ENCODE measurements around the gene ZMIZ1. TPM values are rescaled to one million over a fixed set of nuclear protein-coding genes. Genes with fewer than 3 reads are reported as not detected.

ZMIZ1 gene
- total and polyA plus RNA-seq, 4 donors = 43.0 to 178 (median 107) TPM

- no peak overlapping the region for H3K4me3 ChIP-seq (ENCODE audit: low read depth, low read length)
- H3K9me3 ChIP-seq (ENCODE audit: control insufficient read depth, insufficient read depth, low read length) = no peaks in the 10 kb centered on the region
- H3K4me1 ChIP-seq (ENCODE audit: control insufficient read depth, insufficient read depth, low read length) = peaks cover 68% of the 10 kb centered on the region
- 13% methylated on average over 3 of the region's 8 CpGs for WGBS (ENCODE audit: insufficient coverage)
- H3K27ac ChIP-seq (ENCODE audit: low read depth, low read length) = peak overlapping the region; percentile 73
- DNase-seq (ENCODE audit: low read depth in 4 of 6, low spot score in 6 of 6) = peak in 2 of 6 donors; percentile 40 to 55
- H3K27me3 ChIP-seq (ENCODE audit: control insufficient read depth, insufficient read depth, low read length) = no peaks in the 10 kb centered on the region
- peaks cover 2% of the 10 kb centered on the region for H3K36me3 ChIP-seq (ENCODE audit: control insufficient read depth, insufficient read depth, low read length)
Observed at GRCh38 chr10:79072041-79072441, 3.3 kb downstream of the ZMIZ1 start.

GRCh38 chr10:79072994-79073645 lies 4.4 kb downstream of the ZMIZ1 start:
- peak overlapping the region; percentile 73 for H3K27ac ChIP-seq (ENCODE audit: low read depth, low read length)
- H3K9me3 ChIP-seq (ENCODE audit: control insufficient read depth, insufficient read depth, low read length) = no peaks in the 10 kb centered on the region
- H3K4me3 ChIP-seq (ENCODE audit: low read depth, low read length) = no peak overlapping the region
- peaks cover 64% of the 10 kb centered on the region for H3K4me1 ChIP-seq (ENCODE audit: control insufficient read depth, insufficient read depth, low read length)
- no peaks in the 10 kb centered on the region for H3K27me3 ChIP-seq (ENCODE audit: control insufficient read depth, insufficient read depth, low read length)
- peaks cover 3% of the 10 kb centered on the region for H3K36me3 ChIP-seq (ENCODE audit: control insufficient read depth, insufficient read depth, low read length)
- DNase-seq (ENCODE audit: low read depth in 4 of 6, low spot score in 6 of 6) = no peak
- 79% methylated on average over 2 of the region's 4 CpGs for WGBS (ENCODE audit: insufficient coverage)

GRCh38 chr10:79073784-79074432 lies 5.1 kb downstream of the ZMIZ1 start:
- 73% methylated on average over 5 of the region's 15 CpGs for WGBS (ENCODE audit: insufficient coverage)
- H3K4me1 ChIP-seq (ENCODE audit: control insufficient read depth, insufficient read depth, low read length) = peaks cover 70% of the 10 kb centered on the region
- H3K27ac ChIP-seq (ENCODE audit: low read depth, low read length) = no peak overlapping the region
- H3K36me3 ChIP-seq (ENCODE audit: control insufficient read depth, insufficient read depth, low read length) = peaks cover 3% of the 10 kb centered on the region
- no peaks in the 10 kb centered on the region for H3K9me3 ChIP-seq (ENCODE audit: control insufficient read depth, insufficient read depth, low read length)
- DNase-seq (ENCODE audit: low read depth in 4 of 6, low spot score in 6 of 6) = peak in 2 of 6 donors; percentile 48 to 62
- H3K4me3 ChIP-seq (ENCODE audit: low read depth, low read length) = no peak overlapping the region
- H3K27me3 ChIP-seq (ENCODE audit: control insufficient read depth, insufficient read depth, low read length) = no peaks in the 10 kb centered on the region

GRCh38 chr10:79074732-79075131 lies 6.0 kb downstream of the ZMIZ1 start:
- H3K4me3 ChIP-seq (ENCODE audit: low read depth, low read length) = no peak overlapping the region
- no peaks in the 10 kb centered on the region for H3K9me3 ChIP-seq (ENCODE audit: control insufficient read depth, insufficient read depth, low read length)
- peaks cover 7% of the 10 kb centered on the region for H3K36me3 ChIP-seq (ENCODE audit: control insufficient read depth, insufficient read depth, low read length)
- H3K4me1 ChIP-seq (ENCODE audit: control insufficient read depth, insufficient read depth, low read length) = peaks cover 78% of the 10 kb centered on the region
- 52% methylated on average over 3 of the region's 4 CpGs for WGBS (ENCODE audit: insufficient coverage)
- no peak for DNase-seq (ENCODE audit: low read depth in 4 of 6, low spot score in 6 of 6)
- no peaks in the 10 kb centered on the region for H3K27me3 ChIP-seq (ENCODE audit: control insufficient read depth, insufficient read depth, low read length)
- H3K27ac ChIP-seq (ENCODE audit: low read depth, low read length) = no peak overlapping the region

GRCh38 chr10:79075418-79075817 lies 6.7 kb downstream of the ZMIZ1 start:
- WGBS (ENCODE audit: insufficient coverage) = 60% methylated on average over 1 of the region's 3 CpGs
- Histone ChIP-seq H3K27ac (ENCODE audit: low read depth, low read length) (no peak overlapping the region), H3K9me3 (ENCODE audit: control insufficient read depth, insufficient read depth, low read length) (no peaks in the 10 kb centered on the region), H3K27me3 (ENCODE audit: control insufficient read depth, insufficient read depth, low read length) (no peaks in the 10 kb centered on the region), H3K4me3 (ENCODE audit: low read depth, low read length) (no peak overlapping the region), H3K36me3 (ENCODE audit: control insufficient read depth, insufficient read depth, low read length) (peaks cover 10% of the 10 kb centered on the region), H3K4me1 (ENCODE audit: control insufficient read depth, insufficient read depth, low read length) (peaks cover 85% of the 10 kb centered on the region)
- no peak for DNase-seq (ENCODE audit: low read depth in 4 of 6, low spot score in 6 of 6)

GRCh38 chr10:79077488-79078173 lies 8.9 kb downstream of the ZMIZ1 start:
- H3K36me3 ChIP-seq (ENCODE audit: control insufficient read depth, insufficient read depth, low read length) = peaks cover 22% of the 10 kb centered on the region
- peaks cover 88% of the 10 kb centered on the region for H3K4me1 ChIP-seq (ENCODE audit: control insufficient read depth, insufficient read depth, low read length)
- no peaks in the 10 kb centered on the region for H3K27me3 ChIP-seq (ENCODE audit: control insufficient read depth, insufficient read depth, low read length)
- DNase-seq (ENCODE audit: low read depth in 4 of 6, low spot score in 6 of 6) = no peak
- no peak overlapping the region for H3K27ac ChIP-seq (ENCODE audit: low read depth, low read length)
- 67% methylated on average over 3 of the region's 10 CpGs for WGBS (ENCODE audit: insufficient coverage)
- H3K9me3 ChIP-seq (ENCODE audit: control insufficient read depth, insufficient read depth, low read length) = no peaks in the 10 kb centered on the region
- H3K4me3 ChIP-seq (ENCODE audit: low read depth, low read length) = no peak overlapping the region

- Histone ChIP-seq H3K9me3 (ENCODE audit: control insufficient read depth, insufficient read depth, low read length) (no peaks in the 10 kb centered on the region), H3K27me3 (ENCODE audit: control insufficient read depth, insufficient read depth, low read length) (no peaks in the 10 kb centered on the region), H3K4me1 (ENCODE audit: control insufficient read depth, insufficient read depth, low read length) (peaks cover 86% of the 10 kb centered on the region), H3K27ac (ENCODE audit: low read depth, low read length) (no peak overlapping the region), H3K36me3 (ENCODE audit: control insufficient read depth, insufficient read depth, low read length) (peaks cover 23% of the 10 kb centered on the region), H3K4me3 (ENCODE audit: low read depth, low read length) (no peak overlapping the region)
- 100% methylated on average over 2 of the region's 8 CpGs for WGBS (ENCODE audit: insufficient coverage)
- no peak for DNase-seq (ENCODE audit: low read depth in 4 of 6, low spot score in 6 of 6)
Observed at GRCh38 chr10:79078367-79079053, 9.7 kb downstream of the ZMIZ1 start.

GRCh38 chr10:79079054-79079397 lies 10.3 kb downstream of the ZMIZ1 start:
- DNase-seq (ENCODE audit: low read depth in 4 of 6, low spot score in 6 of 6) = no peak
- Histone ChIP-seq H3K9me3 (ENCODE audit: control insufficient read depth, insufficient read depth, low read length) (no peaks in the 10 kb centered on the region), H3K36me3 (ENCODE audit: control insufficient read depth, insufficient read depth, low read length) (peaks cover 23% of the 10 kb centered on the region), H3K4me1 (ENCODE audit: control insufficient read depth, insufficient read depth, low read length) (peaks cover 86% of the 10 kb centered on the region), H3K4me3 (ENCODE audit: low read depth, low read length) (no peak overlapping the region), H3K27ac (ENCODE audit: low read depth, low read length) (no peak overlapping the region), H3K27me3 (ENCODE audit: control insufficient read depth, insufficient read depth, low read length) (no peaks in the 10 kb centered on the region)
- 38% methylated on average over 1 of the region's 1 CpG for WGBS (ENCODE audit: insufficient coverage)

- no peak for DNase-seq (ENCODE audit: low read depth in 4 of 6, low spot score in 6 of 6)
- Histone ChIP-seq H3K36me3 (ENCODE audit: control insufficient read depth, insufficient read depth, low read length) (peaks cover 24% of the 10 kb centered on the region), H3K4me3 (ENCODE audit: low read depth, low read length) (no peak overlapping the region), H3K4me1 (ENCODE audit: control insufficient read depth, insufficient read depth, low read length) (peaks cover 86% of the 10 kb centered on the region), H3K27ac (ENCODE audit: low read depth, low read length) (no peak overlapping the region), H3K9me3 (ENCODE audit: control insufficient read depth, insufficient read depth, low read length) (no peaks in the 10 kb centered on the region), H3K27me3 (ENCODE audit: control insufficient read depth, insufficient read depth, low read length) (no peaks in the 10 kb centered on the region)
- WGBS (ENCODE audit: insufficient coverage) = 56% methylated on average over 8 of the region's 15 CpGs
Observed at GRCh38 chr10:79079490-79080355, 11.0 kb downstream of the ZMIZ1 start.
